ENCODE results near the gene MAP2K2. TPM values are rescaled to one million over a fixed set of nuclear protein-coding genes. Genes with fewer than 3 reads are reported as not detected.

MAP2K2 gene
- polyA plus RNA-seq, 2 of the 4 experiments (the other 2 are of a cell fraction) = 41.7 to 115 TPM

DNA sequence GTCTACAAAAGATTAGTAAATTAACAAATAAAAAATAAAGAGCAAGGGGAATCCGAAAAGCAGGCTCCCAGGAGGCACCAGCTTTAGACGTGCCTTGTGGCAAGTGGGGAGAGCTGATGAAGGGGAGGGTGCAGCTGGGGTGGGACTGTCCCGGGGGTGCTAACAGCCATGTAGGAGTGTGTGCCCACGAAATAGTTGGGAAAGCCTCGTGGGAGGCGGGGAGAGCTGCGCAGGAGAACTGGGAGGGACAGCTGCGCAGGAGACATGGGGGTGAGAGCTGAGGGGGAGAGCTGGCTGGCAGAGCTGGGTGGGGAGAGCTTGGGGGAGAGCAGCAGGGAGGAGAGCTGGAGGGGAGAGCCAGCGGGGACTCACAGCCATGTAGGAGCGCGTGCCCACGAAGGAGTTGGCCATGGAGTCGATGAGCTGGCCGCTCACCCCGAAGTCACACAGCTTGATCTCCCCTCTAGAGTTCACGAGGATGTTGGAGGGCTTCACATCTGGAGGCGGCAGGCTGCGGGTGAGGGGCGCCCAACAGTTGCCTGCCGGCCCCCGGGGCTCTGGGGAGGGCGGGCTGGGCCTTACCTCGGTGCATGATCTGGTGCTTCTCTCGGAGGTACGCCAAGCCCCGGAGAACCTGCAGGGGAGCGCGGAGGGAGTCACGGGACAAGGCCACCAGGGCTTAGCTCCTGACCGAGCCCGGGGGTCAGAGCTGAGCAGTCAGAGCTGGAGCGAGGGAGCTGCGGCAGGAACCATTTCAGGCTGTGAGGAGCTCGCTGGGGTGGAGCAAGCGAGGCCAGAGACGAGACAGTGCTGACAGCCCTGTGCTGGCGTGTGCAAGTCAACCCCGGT, 23.1 kb downstream of the MAP2K2 start:
- no peak for FAIRE-seq
- no peak for ATAC-seq
- no peak for TF ChIP-seq HDAC2 (IDR thresholded peaks at IDR 0.05)
- Histone ChIP-seq H3K4me1 (no peaks in the 10 kb centered on the region; the same call in 2 of the 3 replicates), H3K27ac (no peak overlapping the region), H3K4me3 (no peak overlapping the region), H3K9me3 (no peaks in the 10 kb centered on the region), H3K4me2 (no peak overlapping the region)
- CTCF ChIA-PET = interaction anchor here (0.8 to 1.2 kb wide), 5 partner anchors 8 to 112 kb away, joined by 3 to 5 read pairs (median 3); no protein-coding TSS in a partner anchor
- POLR2A ChIA-PET = no interaction called here
- no peak for DNase-seq (ENCODE audit: low read depth in 1 of 2, low spot score in 1 of 2)
- 93% methylated on average over 19 of the region's 38 CpGs for WGBS (ENCODE audit: missing lambda C conversion rate)

DNA sequence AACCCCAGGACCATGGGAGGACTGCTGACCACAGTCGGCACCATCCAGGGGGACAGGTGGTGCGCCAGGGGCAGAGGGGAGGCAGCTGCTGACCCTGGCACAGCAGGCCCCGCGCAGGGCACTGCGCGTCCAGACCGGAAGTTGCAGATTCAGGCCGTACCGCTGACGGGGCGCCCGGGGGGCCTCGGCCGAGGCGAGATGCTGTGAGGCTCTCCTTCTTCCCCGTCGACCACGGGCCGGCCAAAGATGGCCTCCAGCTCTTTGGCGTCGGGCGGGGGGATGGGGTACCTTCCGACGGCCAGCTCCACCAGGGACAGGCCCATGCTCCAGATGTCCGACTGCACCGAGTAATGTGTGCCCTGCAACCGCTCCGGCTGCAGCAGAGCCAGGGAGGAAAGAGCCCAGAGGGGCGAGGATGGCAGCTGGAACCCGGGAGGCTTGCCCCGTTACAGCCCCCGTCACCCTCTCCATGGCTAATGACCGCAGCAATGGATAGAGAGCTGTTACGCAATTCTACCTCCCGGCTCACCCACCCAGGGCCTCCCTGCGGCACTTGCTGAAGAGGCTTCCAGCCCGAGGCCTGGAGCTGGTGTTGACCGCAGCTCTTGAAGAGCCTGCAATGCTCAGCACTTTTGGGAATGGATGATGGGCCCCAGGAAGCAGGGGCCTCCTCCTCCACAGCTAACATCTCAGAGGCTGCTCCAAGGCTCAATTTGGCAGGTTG, 24.7 kb downstream of the MAP2K2 start:
- H3K9me3 ChIP-seq = no peaks in the 10 kb centered on the region

DNA sequence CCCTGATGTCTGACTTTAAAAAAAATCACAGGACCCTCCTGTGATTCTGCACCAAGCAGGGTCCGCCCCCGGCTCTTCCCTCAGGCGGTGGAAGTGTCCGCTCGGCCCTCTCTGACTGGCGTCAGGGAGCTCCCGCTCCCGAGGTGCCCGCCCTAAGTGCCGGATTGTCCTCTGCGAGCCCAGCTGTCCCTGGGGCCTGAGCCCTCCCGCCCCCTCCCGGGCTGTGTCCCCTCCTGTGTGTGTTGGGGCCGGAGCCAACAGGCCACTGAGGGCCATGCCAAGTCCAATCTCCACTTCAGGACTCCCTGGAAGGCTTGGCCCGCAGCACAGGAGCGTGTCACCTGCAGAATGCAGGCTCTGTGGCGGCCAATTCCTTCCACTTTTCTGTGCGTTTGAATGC, 25.4 kb downstream of the MAP2K2 start:
- TF ChIP-seq NR3C1 (IDR thresholded peaks at IDR 0.05) (no peak), TFCP2L1 (CRISPR knock-in tag; IDR thresholded peaks at IDR 0.05) (no peak), CHD2 (IDR thresholded peaks at IDR 0.05; ENCODE audit: low read length, partially characterized antibody) (no peak), GATA3 (IDR thresholded peaks at IDR 0.05; ENCODE audit: borderline replicate concordance) (no peak), ZNF302 (CRISPR knock-in tag; IDR thresholded peaks at IDR 0.05) (no peak), RCOR1 (IDR thresholded peaks at IDR 0.05; ENCODE audit: low read depth, low read length) (no peak)
- TF ChIP-seq, protein P1, sequence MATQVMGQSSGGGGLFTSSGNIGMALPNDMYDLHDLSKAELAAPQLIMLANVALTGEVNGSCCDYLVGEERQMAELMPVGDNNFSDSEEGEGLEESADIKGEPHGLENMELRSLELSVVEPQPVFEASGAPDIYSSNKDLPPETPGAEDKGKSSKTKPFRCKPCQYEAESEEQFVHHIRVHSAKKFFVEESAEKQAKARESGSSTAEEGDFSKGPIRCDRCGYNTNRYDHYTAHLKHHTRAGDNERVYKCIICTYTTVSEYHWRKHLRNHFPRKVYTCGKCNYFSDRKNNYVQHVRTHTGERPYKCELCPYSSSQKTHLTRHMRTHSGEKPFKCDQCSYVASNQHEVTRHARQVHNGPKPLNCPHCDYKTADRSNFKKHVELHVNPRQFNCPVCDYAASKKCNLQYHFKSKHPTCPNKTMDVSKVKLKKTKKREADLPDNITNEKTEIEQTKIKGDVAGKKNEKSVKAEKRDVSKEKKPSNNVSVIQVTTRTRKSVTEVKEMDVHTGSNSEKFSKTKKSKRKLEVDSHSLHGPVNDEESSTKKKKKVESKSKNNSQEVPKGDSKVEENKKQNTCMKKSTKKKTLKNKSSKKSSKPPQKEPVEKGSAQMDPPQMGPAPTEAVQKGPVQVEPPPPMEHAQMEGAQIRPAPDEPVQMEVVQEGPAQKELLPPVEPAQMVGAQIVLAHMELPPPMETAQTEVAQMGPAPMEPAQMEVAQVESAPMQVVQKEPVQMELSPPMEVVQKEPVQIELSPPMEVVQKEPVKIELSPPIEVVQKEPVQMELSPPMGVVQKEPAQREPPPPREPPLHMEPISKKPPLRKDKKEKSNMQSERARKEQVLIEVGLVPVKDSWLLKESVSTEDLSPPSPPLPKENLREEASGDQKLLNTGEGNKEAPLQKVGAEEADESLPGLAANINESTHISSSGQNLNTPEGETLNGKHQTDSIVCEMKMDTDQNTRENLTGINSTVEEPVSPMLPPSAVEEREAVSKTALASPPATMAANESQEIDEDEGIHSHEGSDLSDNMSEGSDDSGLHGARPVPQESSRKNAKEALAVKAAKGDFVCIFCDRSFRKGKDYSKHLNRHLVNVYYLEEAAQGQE (IDR thresholded peaks at IDR 0.05) = no peak
- TF ChIP-seq, protein P2, sequence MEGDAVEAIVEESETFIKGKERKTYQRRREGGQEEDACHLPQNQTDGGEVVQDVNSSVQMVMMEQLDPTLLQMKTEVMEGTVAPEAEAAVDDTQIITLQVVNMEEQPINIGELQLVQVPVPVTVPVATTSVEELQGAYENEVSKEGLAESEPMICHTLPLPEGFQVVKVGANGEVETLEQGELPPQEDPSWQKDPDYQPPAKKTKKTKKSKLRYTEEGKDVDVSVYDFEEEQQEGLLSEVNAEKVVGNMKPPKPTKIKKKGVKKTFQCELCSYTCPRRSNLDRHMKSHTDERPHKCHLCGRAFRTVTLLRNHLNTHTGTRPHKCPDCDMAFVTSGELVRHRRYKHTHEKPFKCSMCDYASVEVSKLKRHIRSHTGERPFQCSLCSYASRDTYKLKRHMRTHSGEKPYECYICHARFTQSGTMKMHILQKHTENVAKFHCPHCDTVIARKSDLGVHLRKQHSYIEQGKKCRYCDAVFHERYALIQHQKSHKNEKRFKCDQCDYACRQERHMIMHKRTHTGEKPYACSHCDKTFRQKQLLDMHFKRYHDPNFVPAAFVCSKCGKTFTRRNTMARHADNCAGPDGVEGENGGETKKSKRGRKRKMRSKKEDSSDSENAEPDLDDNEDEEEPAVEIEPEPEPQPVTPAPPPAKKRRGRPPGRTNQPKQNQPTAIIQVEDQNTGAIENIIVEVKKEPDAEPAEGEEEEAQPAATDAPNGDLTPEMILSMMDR (IDR thresholded peaks at IDR 0.05) = no peak
- TF ChIP-seq, protein P3, sequence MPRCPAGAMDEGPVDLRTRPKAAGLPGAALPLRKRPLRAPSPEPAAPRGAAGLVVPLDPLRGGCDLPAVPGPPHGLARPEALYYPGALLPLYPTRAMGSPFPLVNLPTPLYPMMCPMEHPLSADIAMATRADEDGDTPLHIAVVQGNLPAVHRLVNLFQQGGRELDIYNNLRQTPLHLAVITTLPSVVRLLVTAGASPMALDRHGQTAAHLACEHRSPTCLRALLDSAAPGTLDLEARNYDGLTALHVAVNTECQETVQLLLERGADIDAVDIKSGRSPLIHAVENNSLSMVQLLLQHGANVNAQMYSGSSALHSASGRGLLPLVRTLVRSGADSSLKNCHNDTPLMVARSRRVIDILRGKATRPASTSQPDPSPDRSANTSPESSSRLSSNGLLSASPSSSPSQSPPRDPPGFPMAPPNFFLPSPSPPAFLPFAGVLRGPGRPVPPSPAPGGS (IDR thresholded peaks at IDR 0.05) = no peak
- TF ChIP-seq, protein P4, sequence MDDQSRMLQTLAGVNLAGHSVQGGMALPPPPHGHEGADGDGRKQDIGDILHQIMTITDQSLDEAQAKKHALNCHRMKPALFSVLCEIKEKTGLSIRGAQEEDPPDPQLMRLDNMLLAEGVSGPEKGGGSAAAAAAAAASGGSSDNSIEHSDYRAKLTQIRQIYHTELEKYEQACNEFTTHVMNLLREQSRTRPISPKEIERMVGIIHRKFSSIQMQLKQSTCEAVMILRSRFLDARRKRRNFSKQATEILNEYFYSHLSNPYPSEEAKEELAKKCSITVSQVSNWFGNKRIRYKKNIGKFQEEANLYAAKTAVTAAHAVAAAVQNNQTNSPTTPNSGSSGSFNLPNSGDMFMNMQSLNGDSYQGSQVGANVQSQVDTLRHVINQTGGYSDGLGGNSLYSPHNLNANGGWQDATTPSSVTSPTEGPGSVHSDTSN (IDR thresholded peaks at IDR 0.05) = no peak
- Histone ChIP-seq H3K4me3 (no peak overlapping the region), H3K4me2 (no peak overlapping the region), H3K9me3 (no peaks in the 10 kb centered on the region), H3K4me1 (no peaks in the 10 kb centered on the region; the same call in 2 of the 3 replicates), H3K27ac (no peak overlapping the region)
- POLR2A ChIA-PET = no interaction called here
- 98% methylated on average over 8 of the region's 18 CpGs for WGBS (ENCODE audit: missing lambda C conversion rate)
- DNase-seq (ENCODE audit: low read depth in 1 of 2, low spot score in 1 of 2) = no peak
- FAIRE-seq = no peak
- no peak for ATAC-seq
- CTCF ChIA-PET = interaction anchor here (1.3 kb wide), 1 partner anchor 12 kb away, joined by 4 read pairs; no protein-coding TSS in a partner anchor

More for the DNA sequence above, 24.7 kb downstream of the MAP2K2 start:
- WGBS (ENCODE audit: missing lambda C conversion rate) = 98% methylated on average over 8 of the region's 38 CpGs
- ATAC-seq = no peak
- no peak overlapping the region for H3K27ac ChIP-seq
- CTCF ChIA-PET = interaction anchor here (1.1 to 1.3 kb wide), 2 partner anchors 13 to 108 kb away, joined by 4 to 6 read pairs; no protein-coding TSS in a partner anchor
- no peak overlapping the region for H3K4me2 ChIP-seq
- DNase-seq (ENCODE audit: low read depth in 1 of 2, low spot score in 1 of 2) = no peak
- POLR2A ChIA-PET = no interaction called here
- no peak for TF ChIP-seq CBX8 (IDR thresholded peaks at IDR 0.05)
- TF ChIP-seq CEBPB (IDR thresholded peaks at IDR 0.05) = peak in 1 of 2 experiments; percentile 27; a peak in 1 of 4 replicates
- no peaks in the 10 kb centered on the region; the same call in 2 of the 3 replicates for H3K4me1 ChIP-seq
- no peak overlapping the region for H3K4me3 ChIP-seq
- no peak for FAIRE-seq

Measured in A549 (cell line).